ENCODE data around the gene MAD1L1.
"Not testable (repeated sequence)": the region's sequence is repeated elsewhere in the genome, so short reads cannot be mapped to it uniquely, and the experiment has no call there.

Gene MAD1L1

GRCh38 chr7:1930381-1931065, 302.2 kb downstream of the MAD1L1 start:
- H3K4me3 ChIP-seq (replicated peaks; ENCODE audit: low read depth, low read length) = no peak overlapping the region
- no peak for TF ChIP-seq CTCF (IDR thresholded peaks at IDR 0.05; ENCODE audit: low read depth, low read length, missing control alignments)
- no peak for DNase-seq (ENCODE audit: extremely low read depth, low read depth)

- H3K4me3 ChIP-seq (replicated peaks; ENCODE audit: low read depth, low read length); DNase-seq (ENCODE audit: extremely low read depth, low read depth): not testable (repeated sequence)
Observed at GRCh38 chr7:1929349-1929925, 303.3 kb downstream of the MAD1L1 start.

- TF ChIP-seq CTCF (IDR thresholded peaks at IDR 0.05; ENCODE audit: low read depth, low read length, missing control alignments) = no peak
- no peak overlapping the region for H3K4me3 ChIP-seq (replicated peaks; ENCODE audit: low read depth, low read length)
- DNase-seq (ENCODE audit: extremely low read depth, low read depth) = no peak
Observed at GRCh38 chr7:1928645-1929348, 303.9 kb downstream of the MAD1L1 start.

- TF ChIP-seq CTCF (IDR thresholded peaks at IDR 0.05; ENCODE audit: low read depth, low read length, missing control alignments) = no peak
- no peak for DNase-seq (ENCODE audit: extremely low read depth, low read depth)
- H3K4me3 ChIP-seq (replicated peaks; ENCODE audit: low read depth, low read length) = no peak overlapping the region
Observed at GRCh38 chr7:1927937-1928644, 304.7 kb downstream of the MAD1L1 start.

GRCh38 chr7:1926908-1927306, 305.8 kb downstream of the MAD1L1 start:
- TF ChIP-seq CTCF (IDR thresholded peaks at IDR 0.05; ENCODE audit: low read depth, low read length, missing control alignments) = no peak
- no peak overlapping the region for H3K4me3 ChIP-seq (replicated peaks; ENCODE audit: low read depth, low read length)
- peak; percentile 62 for DNase-seq (ENCODE audit: extremely low read depth, low read depth)

- no peak overlapping the region for H3K4me3 ChIP-seq (replicated peaks; ENCODE audit: low read depth, low read length)
- TF ChIP-seq CTCF (IDR thresholded peaks at IDR 0.05; ENCODE audit: low read depth, low read length, missing control alignments) = no peak
- no peak for DNase-seq (ENCODE audit: extremely low read depth, low read depth)
Observed at GRCh38 chr7:1925973-1926907, 306.5 kb downstream of the MAD1L1 start.

Data from HFF-Myc (cell line).